ENCODE measurements around the gene TANC2.

The TANC2 gene

DNA sequence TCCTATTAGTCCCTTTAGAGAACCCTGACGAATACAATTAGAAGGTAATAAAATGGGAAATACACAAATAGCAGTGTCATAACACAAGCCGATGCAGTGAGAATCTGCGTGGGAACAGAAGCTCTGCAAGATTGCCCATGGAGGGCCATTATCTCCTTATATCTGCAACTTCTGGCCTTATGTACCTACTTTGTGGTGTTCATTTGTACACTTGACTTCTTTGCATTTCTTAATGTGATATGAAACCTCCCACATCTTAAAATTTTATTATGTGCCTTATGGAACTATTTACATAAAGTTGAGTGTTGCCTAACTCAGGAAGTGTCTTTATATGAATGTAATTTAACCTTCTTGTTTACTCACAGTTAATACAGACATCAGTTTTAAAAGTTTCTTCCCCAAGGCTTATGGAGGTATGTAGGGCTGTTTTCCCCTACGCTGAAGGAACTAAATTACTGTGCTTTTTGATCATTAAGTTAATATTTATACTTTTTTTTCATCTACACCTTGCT, 10.1 kb upstream of the TANC2 start (continued):
- TF ChIP-seq, protein P1, sequence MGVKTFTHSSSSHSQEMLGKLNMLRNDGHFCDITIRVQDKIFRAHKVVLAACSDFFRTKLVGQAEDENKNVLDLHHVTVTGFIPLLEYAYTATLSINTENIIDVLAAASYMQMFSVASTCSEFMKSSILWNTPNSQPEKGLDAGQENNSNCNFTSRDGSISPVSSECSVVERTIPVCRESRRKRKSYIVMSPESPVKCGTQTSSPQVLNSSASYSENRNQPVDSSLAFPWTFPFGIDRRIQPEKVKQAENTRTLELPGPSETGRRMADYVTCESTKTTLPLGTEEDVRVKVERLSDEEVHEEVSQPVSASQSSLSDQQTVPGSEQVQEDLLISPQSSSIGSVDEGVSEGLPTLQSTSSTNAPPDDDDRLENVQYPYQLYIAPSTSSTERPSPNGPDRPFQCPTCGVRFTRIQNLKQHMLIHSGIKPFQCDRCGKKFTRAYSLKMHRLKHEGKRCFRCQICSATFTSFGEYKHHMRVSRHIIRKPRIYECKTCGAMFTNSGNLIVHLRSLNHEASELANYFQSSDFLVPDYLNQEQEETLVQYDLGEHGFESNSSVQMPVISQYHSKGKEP (tag by site-specific recombination; IDR thresholded peaks at IDR 0.05) = no peak

DNA sequence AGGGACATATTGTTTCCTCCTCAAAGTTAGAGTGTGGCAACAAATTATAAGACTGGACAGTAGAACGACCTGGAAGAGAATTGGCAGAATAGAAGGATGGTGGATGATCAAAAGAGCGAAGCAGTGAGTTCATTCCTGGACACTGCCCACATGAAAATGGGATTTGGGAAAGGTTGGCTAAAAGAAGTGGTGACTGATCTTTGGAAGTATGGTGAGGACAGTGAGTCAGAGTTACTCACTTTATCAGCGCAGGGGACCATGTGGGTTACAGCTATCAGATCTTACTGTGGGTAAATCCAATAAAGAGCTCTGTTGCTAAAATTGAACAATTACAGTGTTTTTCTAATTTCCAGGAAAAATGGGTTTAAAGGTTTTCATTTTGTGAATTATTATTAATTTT, 2.7 kb upstream of the TANC2 start:
- Histone ChIP-seq H3K27ac (ENCODE audit: extremely low read depth, low read depth, low read length) (no peak overlapping the region), H3K4me1 (ENCODE audit: control insufficient read depth, insufficient read depth, low read length) (peaks cover 11% of the 10 kb centered on the region), H3K4me3 (ENCODE audit: low read depth, low read length) (no peak overlapping the region), H3K36me3 (ENCODE audit: control insufficient read depth in 2 of 2, insufficient read depth in 1 of 2, low read length in 2 of 2) (no peaks in the 10 kb centered on the region), H3K9me3 (ENCODE audit: control insufficient read depth, insufficient read depth, low read depth, low read length) (no peaks in the 10 kb centered on the region)
- TF ChIP-seq KLF1 (tag by site-specific recombination; IDR thresholded peaks at IDR 0.05) = no peak
- 0 out of 2 replicates have a peak, but pooled peaks have one; percentile 3 for TF ChIP-seq ZBTB17 (tag by site-specific recombination; IDR thresholded peaks at IDR 0.05)
- POLR2A ChIA-PET = no interaction called here
- CTCF ChIA-PET = interaction anchor here (0.6 kb wide), 1 partner anchor 377 kb away, joined by 3 read pairs; no protein-coding TSS in a partner anchor

DNA sequence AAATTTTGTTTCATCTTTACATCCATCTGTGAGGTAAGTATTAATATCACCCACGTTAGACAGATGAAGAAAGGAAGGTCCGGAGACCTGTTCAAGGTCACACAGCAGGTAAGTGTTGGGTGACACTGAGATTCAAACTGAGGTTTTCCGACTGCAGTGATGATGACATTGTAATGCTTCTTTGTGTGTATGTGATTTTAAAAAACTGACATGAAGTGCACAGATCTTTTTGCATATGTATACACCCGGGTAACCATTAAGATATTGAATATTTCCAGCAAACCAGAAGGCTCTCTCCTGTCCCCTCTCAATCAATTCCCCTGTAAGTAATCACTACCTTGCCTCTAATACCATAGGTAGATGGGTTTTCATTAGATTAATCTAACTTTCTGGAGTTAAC, 1.5 kb upstream of the TANC2 start:
- no peak overlapping the region for H3K4me3 ChIP-seq (ENCODE audit: low read depth, low read length)
- CTCF ChIA-PET = interaction anchor here (0.6 to 1.0 kb wide), 4 partner anchors 16 to 454 kb away, joined by 3 to 4 read pairs (median 3); no protein-coding TSS in a partner anchor
- H3K36me3 ChIP-seq (ENCODE audit: control insufficient read depth in 2 of 2, insufficient read depth in 1 of 2, low read length in 2 of 2) = no peaks in the 10 kb centered on the region
- POLR2A ChIA-PET = no interaction called here
- no peak overlapping the region for H3K27ac ChIP-seq (ENCODE audit: extremely low read depth, low read depth, low read length)
- TF ChIP-seq, protein P2, sequence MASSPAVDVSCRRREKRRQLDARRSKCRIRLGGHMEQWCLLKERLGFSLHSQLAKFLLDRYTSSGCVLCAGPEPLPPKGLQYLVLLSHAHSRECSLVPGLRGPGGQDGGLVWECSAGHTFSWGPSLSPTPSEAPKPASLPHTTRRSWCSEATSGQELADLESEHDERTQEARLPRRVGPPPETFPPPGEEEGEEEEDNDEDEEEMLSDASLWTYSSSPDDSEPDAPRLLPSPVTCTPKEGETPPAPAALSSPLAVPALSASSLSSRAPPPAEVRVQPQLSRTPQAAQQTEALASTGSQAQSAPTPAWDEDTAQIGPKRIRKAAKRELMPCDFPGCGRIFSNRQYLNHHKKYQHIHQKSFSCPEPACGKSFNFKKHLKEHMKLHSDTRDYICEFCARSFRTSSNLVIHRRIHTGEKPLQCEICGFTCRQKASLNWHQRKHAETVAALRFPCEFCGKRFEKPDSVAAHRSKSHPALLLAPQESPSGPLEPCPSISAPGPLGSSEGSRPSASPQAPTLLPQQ (tag by site-specific recombination; IDR thresholded peaks at IDR 0.05) = no peak
- no peak for TF ChIP-seq PRDM1 (tag by site-specific recombination; IDR thresholded peaks at IDR 0.05)
- no peak for TF ChIP-seq ZFHX2 (tag by site-specific recombination; conservative IDR thresholded peaks at IDR 0.05)
- TF ChIP-seq, protein P3, sequence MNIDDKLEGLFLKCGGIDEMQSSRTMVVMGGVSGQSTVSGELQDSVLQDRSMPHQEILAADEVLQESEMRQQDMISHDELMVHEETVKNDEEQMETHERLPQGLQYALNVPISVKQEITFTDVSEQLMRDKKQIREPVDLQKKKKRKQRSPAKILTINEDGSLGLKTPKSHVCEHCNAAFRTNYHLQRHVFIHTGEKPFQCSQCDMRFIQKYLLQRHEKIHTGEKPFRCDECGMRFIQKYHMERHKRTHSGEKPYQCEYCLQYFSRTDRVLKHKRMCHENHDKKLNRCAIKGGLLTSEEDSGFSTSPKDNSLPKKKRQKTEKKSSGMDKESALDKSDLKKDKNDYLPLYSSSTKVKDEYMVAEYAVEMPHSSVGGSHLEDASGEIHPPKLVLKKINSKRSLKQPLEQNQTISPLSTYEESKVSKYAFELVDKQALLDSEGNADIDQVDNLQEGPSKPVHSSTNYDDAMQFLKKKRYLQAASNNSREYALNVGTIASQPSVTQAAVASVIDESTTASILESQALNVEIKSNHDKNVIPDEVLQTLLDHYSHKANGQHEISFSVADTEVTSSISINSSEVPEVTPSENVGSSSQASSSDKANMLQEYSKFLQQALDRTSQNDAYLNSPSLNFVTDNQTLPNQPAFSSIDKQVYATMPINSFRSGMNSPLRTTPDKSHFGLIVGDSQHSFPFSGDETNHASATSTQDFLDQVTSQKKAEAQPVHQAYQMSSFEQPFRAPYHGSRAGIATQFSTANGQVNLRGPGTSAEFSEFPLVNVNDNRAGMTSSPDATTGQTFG (tag by site-specific recombination; IDR thresholded peaks at IDR 0.05; ENCODE audit: borderline replicate concordance) = no peak
- H3K9me3 ChIP-seq (ENCODE audit: control insufficient read depth, insufficient read depth, low read depth, low read length) = no peaks in the 10 kb centered on the region
- H3K4me1 ChIP-seq (ENCODE audit: control insufficient read depth, insufficient read depth, low read length) = peaks cover 12% of the 10 kb centered on the region

DNA sequence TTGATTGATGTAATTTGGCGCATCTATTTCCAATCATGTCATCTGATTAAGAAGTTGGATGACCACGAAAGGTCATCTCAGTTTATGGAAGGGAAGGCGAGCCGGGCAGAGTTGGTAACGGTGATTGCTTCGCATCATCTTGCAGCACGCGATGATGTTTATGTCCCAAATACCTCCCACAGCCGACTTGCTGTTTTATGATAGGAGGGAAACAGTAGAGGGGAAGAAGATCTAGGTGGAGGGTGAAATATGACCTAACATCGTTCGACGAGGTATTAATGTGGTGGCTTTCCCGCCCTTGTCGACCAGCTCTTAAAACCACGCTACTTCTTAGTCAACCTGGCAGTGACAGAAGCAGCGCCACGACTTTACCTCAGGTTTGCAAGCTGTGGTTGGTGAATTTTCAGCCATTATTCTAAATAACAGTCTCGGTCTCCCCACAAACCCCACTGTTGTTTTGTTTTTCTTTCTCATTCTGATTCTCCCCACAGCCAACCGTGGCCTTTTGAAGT, 805 bp upstream of the TANC2 start:
- ChIA-PET CTCF (interaction anchor here (0.6 to 1.0 kb wide), 3 partner anchors 15 to 69 kb away, joined by 3 to 4 read pairs (median 3); no protein-coding TSS in a partner anchor), POLR2A (interaction anchor here (0.6 to 1.6 kb wide), 2 partner anchors 28 to 186 kb away, joined by 3 read pairs; no protein-coding TSS in a partner anchor)
- H3K4me1 ChIP-seq (ENCODE audit: control insufficient read depth, insufficient read depth, low read length) = peaks cover 12% of the 10 kb centered on the region
- no peaks in the 10 kb centered on the region for H3K9me3 ChIP-seq (ENCODE audit: control insufficient read depth, insufficient read depth, low read depth, low read length)
- no peaks in the 10 kb centered on the region for H3K36me3 ChIP-seq (ENCODE audit: control insufficient read depth in 2 of 2, insufficient read depth in 1 of 2, low read length in 2 of 2)
- H3K4me3 ChIP-seq (ENCODE audit: low read depth, low read length) = no peak overlapping the region
- H3K27ac ChIP-seq (ENCODE audit: extremely low read depth, low read depth, low read length) = peak overlapping the region; percentile 93; the same call in 1 of the 2 replicates
- no peak for TF ChIP-seq ZNF423 (tag by site-specific recombination; IDR thresholded peaks at IDR 0.05)
- TF ChIP-seq TRIM28 (IDR thresholded peaks at IDR 0.05; ENCODE audit: borderline replicate concordance, low read length) = peak; percentile 25; the same call in 1 of the 2 replicates
- TF ChIP-seq SETDB1 (IDR thresholded peaks at IDR 0.05; ENCODE audit: insufficient read length, low read length) = peak; percentile 26
